HG03139 (cell line): ENCODE measurements around the gene CRHBP.

Source experiments
- ATAC-seq: cut with Tn5 transposase; IDR thresholded peaks from one replicate; pipeline ENCODE4 v1.9.1; 2021; ENCODE audit not compliant: unreplicated experiment

CRHBP gene

GRCh38 chr5:77015938-77016569 is 63.2 kb downstream of the CRHBP start:
- no peak for ATAC-seq

DNA sequence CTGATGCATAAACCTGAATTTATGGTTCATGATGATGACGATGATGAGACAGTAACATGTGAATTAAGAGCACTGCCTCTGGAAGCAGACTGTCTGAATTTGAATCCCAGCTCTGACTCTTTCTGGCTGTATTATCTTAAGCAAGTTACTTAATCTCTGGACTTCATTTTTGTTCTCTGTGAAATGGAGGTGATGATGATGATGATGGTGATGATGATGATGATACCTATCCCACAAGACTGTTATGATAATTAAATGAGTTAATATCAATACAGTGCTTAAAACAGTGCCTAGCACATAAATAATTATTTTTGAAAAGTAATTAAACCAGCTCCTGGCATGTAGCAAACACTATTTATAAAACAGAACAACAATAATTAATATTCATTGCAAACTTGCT is 64.1 kb downstream of the CRHBP start:
- ATAC-seq, result no peak

GRCh38 chr5:77017668-77018067 is 64.8 kb downstream of the CRHBP start:
- no peak for ATAC-seq
